ENCODE measurements around the gene FOXP2.

The FOXP2 gene

GRCh38 chr7:114657279-114657678 is 242.7 kb downstream of the FOXP2 start:
- no peak for DNase-seq (ENCODE audit: low spot score)

GRCh38 chr7:114658216-114658615 is 243.6 kb downstream of the FOXP2 start:
- DNase-seq (ENCODE audit: low spot score), result no peak

- DNase-seq (ENCODE audit: low spot score), result no peak
Measured at GRCh38 chr7:114659409-114660125, 245.0 kb downstream of the FOXP2 start.

- DNase-seq (ENCODE audit: low spot score), result no peak
Measured at GRCh38 chr7:114660126-114660486, 245.5 kb downstream of the FOXP2 start.

GRCh38 chr7:114660753-114661152 is 246.1 kb downstream of the FOXP2 start:
- DNase-seq (ENCODE audit: low spot score), result no peak

- DNase-seq (ENCODE audit: low spot score), result no peak
Measured at GRCh38 chr7:114662002-114662677, 247.5 kb downstream of the FOXP2 start.

GRCh38 chr7:114663502-114663901 is 248.9 kb downstream of the FOXP2 start:
- peak; percentile 52 for DNase-seq (ENCODE audit: low spot score)

- DNase-seq (ENCODE audit: low spot score), result no peak
Measured at GRCh38 chr7:114670676-114671075, 256.1 kb downstream of the FOXP2 start.

GRCh38 chr7:114671563-114672123 is 257.0 kb downstream of the FOXP2 start:
- no peak for DNase-seq (ENCODE audit: low spot score)

GRCh38 chr7:114678116-114678515 is 263.5 kb downstream of the FOXP2 start:
- DNase-seq (ENCODE audit: low spot score), result no peak

- no peak for DNase-seq (ENCODE audit: low spot score)
Measured at GRCh38 chr7:114687238-114687637, 272.6 kb downstream of the FOXP2 start.

- DNase-seq (ENCODE audit: low spot score), result no peak
Measured at GRCh38 chr7:114688443-114689055, 273.9 kb downstream of the FOXP2 start.

GRCh38 chr7:114689406-114689805 is 274.8 kb downstream of the FOXP2 start:
- no peak for DNase-seq (ENCODE audit: low spot score)

- DNase-seq (ENCODE audit: low spot score), result no peak
Measured at GRCh38 chr7:114691605-114692004, 277.0 kb downstream of the FOXP2 start.

- no peak for DNase-seq (ENCODE audit: low spot score)
Measured at GRCh38 chr7:114695182-114695581, 280.6 kb downstream of the FOXP2 start.

GRCh38 chr7:114700247-114700928 is 285.8 kb downstream of the FOXP2 start:
- DNase-seq (ENCODE audit: low spot score), result no peak

- DNase-seq (ENCODE audit: low spot score), result no peak
Measured at GRCh38 chr7:114703677-114704076, 289.1 kb downstream of the FOXP2 start.

- no peak for DNase-seq (ENCODE audit: low spot score)
Measured at GRCh38 chr7:114708646-114709045, 294.0 kb downstream of the FOXP2 start.

GRCh38 chr7:114710499-114710898 is 295.9 kb downstream of the FOXP2 start:
- DNase-seq (ENCODE audit: low spot score), result no peak

- no peak for DNase-seq (ENCODE audit: low spot score)
Measured at GRCh38 chr7:114711241-114711640, 296.6 kb downstream of the FOXP2 start.

GRCh38 chr7:114715907-114716306 is 301.3 kb downstream of the FOXP2 start:
- DNase-seq (ENCODE audit: low spot score), result no peak

GRCh38 chr7:114718861-114719260 is 304.2 kb downstream of the FOXP2 start:
- no peak for DNase-seq (ENCODE audit: low spot score)
